Body of pancreas (tissue), 4 donors: ENCODE results near the gene SSU72. TPM values are rescaled to one million over a fixed set of nuclear protein-coding genes. Genes with fewer than 3 reads are reported as not detected.
"Not testable (repeated sequence)": the region's sequence is repeated elsewhere in the genome, so short reads cannot be mapped to it uniquely, and the experiment has no call there.

ENCODE experiments used
- ATAC-seq: fragments of 150-250 bp; one replicate; pipeline ENCODE4 v1.9.1; 2016
- DNase-seq, 4 donors: peaks; one replicate each; pipeline ENCODE4 v3.0.0-alpha.2; 2019
- H3K27ac ChIP-seq, 4 donors: fragments of 200-600 bp; sonication (generic); 1 replicate in 3 of 4; 2 replicates in 1 of 4; pipeline versions ENCODE4 v1.5.1 to v1.6.1; 2016 to 2019; ENCODE audit warnings: mild to moderate bottlenecking in 1 of 4, mixed read lengths in 1 of 4, moderate library complexity in 1 of 4
- H3K27me3 ChIP-seq, 2 donors: fragments of 200-600 bp; sonication (generic); one replicate each; pipeline ENCODE4 v1.6.0; 2016; ENCODE audit warnings: mild to moderate bottlenecking in 1 of 2
- H3K36me3 ChIP-seq, 2 donors: fragments of 200-600 bp; sonication (generic); replicated peaks in 1 of 2; 2 replicates each; pipeline ENCODE4 v1.5.1; 2016; ENCODE audit warnings: low read depth in 2 of 2; ENCODE audit not compliant: insufficient read depth in 1 of 2
- H3K4me1 ChIP-seq: fragments of 200-600 bp; sonication (generic); one replicate; pipeline ENCODE4 v1.6.0; 2016
- H3K4me3 ChIP-seq, 2 donors: fragments of 200-600 bp; sonication (generic); 1 replicate in 1 of 2; 2 replicates in 1 of 2; pipeline ENCODE4 v1.5.1; 2016 to 2019
- H3K9me3 ChIP-seq, 3 donors: fragments of 200-600 bp; sonication (generic); 1 replicate in 2 of 3; 2 replicates in 1 of 3; pipeline ENCODE4 v1.5.1; 2016
- POLR2A ChIP-seq, 3 donors: fragments of 450-650 bp; IDR thresholded peaks; one replicate each; pipeline ENCODE4 v1.6.1; 2016; ENCODE audit warnings: antibody characterized with exemption in 3 of 3, mild to moderate bottlenecking in 2 of 3
- WGBS, 2 donors: methylation state at CpG; one replicate each; pipeline ENCODE4 v1.1.5; 2017; 5-methylcytosine and 5-hydroxymethylcytosine counted together
- intact Hi-C: fragments of 100-400 bp; cut with DNase I; formaldehyde crosslinking; loops from one replicate; pipeline ENCODE4 v1.15.1; 2023
- total RNA-seq, 2 donors: library from RNA; depleted of rRNA; stranded (reverse); fragments of >200 nt; gene quantifications; one replicate each; pipeline ENCODE4 v1.1.0, GENCODE V29; 2016
- TF ChIP-seq, protein P1 (sequence below), 7 experiments: fragments of 450-650 bp in 4 of 7; fragments of 200-600 bp in 3 of 7; sonication (generic) in 3 of 7; IDR thresholded peaks; one replicate each; pipeline ENCODE4 v1.5.1; 2016 to 2019; ENCODE audit warnings: antibody characterized with exemption in 7 of 7

SSU72 gene
- total RNA-seq, 2 donors from 2014 or later = 82.1 to 113 TPM

- Histone ChIP-seq H3K4me1 (peaks cover 12% of the 10 kb centered on the region), H3K27ac (no peak overlapping the region), H3K4me3 (no peak overlapping the region), H3K9me3 (no peaks in the 10 kb centered on the region), H3K27me3 (no peaks in the 10 kb centered on the region), H3K36me3 (peaks cover 0 to 2% of the 10 kb centered on the region in 2 donors)
- WGBS, 2 donors = 83 to 94% methylated on average over 24 to 47 of the region's 48 CpGs
- no peak for TF ChIP-seq POLR2A (IDR thresholded peaks at IDR 0.05)
- TF ChIP-seq, protein P1, sequence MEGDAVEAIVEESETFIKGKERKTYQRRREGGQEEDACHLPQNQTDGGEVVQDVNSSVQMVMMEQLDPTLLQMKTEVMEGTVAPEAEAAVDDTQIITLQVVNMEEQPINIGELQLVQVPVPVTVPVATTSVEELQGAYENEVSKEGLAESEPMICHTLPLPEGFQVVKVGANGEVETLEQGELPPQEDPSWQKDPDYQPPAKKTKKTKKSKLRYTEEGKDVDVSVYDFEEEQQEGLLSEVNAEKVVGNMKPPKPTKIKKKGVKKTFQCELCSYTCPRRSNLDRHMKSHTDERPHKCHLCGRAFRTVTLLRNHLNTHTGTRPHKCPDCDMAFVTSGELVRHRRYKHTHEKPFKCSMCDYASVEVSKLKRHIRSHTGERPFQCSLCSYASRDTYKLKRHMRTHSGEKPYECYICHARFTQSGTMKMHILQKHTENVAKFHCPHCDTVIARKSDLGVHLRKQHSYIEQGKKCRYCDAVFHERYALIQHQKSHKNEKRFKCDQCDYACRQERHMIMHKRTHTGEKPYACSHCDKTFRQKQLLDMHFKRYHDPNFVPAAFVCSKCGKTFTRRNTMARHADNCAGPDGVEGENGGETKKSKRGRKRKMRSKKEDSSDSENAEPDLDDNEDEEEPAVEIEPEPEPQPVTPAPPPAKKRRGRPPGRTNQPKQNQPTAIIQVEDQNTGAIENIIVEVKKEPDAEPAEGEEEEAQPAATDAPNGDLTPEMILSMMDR (IDR thresholded peaks at IDR 0.05) = no peak
- intact Hi-C loops = no loop called here
- no peak for DNase-seq
- ATAC-seq = no peak
Observed at GRCh38 chr1:1536019-1536937, 38.4 kb downstream of the SSU72 start.

- peaks cover 0 to 2% of the 10 kb centered on the region in 2 donors for H3K36me3 ChIP-seq
- no peaks in the 10 kb centered on the region for H3K27me3 ChIP-seq
- TF ChIP-seq, protein P1 (IDR thresholded peaks at IDR 0.05) = no peak
- TF ChIP-seq POLR2A (IDR thresholded peaks at IDR 0.05) = no peak
- 91 to 97% methylated on average over 15 to 40 of the region's 66 CpGs for WGBS, 2 donors
- no peaks in the 10 kb centered on the region for H3K9me3 ChIP-seq
- intact Hi-C loops = no loop called here
- H3K4me1 ChIP-seq = peaks cover 6% of the 10 kb centered on the region
- no peak for ATAC-seq
- no peak overlapping the region for H3K27ac ChIP-seq
- DNase-seq = no peak
- no peak overlapping the region for H3K4me3 ChIP-seq
Observed at GRCh38 chr1:1535201-1536018, 39.3 kb downstream of the SSU72 start.

- intact Hi-C loops = no loop called here
- ATAC-seq (no peak), DNase-seq (no peak)
- H3K27ac ChIP-seq = no peak overlapping the region
- peaks cover 2 to 3% of the 10 kb centered on the region in 2 donors for H3K36me3 ChIP-seq
- H3K4me3 ChIP-seq = no peak overlapping the region
- peaks cover 6% of the 10 kb centered on the region for H3K4me1 ChIP-seq
- WGBS, 2 donors = 89 to 91% methylated on average over 8 to 24 of the region's 31 CpGs
- H3K9me3 ChIP-seq = no peaks in the 10 kb centered on the region
- H3K27me3 ChIP-seq = no peaks in the 10 kb centered on the region
- no peak for TF ChIP-seq POLR2A (IDR thresholded peaks at IDR 0.05)
- TF ChIP-seq, protein P1 (IDR thresholded peaks at IDR 0.05) = no peak
Observed at GRCh38 chr1:1534401-1535154, 40.1 kb downstream of the SSU72 start.

DNA sequence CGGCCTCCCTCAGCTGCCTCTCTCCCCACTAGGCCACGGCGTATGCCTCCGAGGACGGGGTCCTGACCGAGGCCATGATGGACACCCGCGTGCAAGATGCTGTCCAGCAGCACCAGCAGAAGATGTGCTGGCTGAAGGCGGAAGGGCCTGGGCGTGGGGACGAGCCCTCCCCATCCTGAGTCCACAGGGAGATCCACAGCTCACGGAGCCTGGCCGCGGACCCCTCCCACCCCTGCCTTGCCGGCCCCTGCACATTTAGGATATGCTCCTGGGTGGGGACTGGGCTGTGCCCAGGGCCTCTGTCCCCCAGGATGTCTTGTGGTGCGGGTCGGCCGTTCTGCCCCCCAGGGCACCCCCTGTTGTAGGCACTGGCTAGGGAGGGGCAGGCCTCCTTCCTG lies 40.8 kb downstream of the SSU72 start:
- H3K36me3 ChIP-seq, H3K4me1 ChIP-seq, H3K27me3 ChIP-seq, H3K9me3 ChIP-seq, DNase-seq, ATAC-seq, H3K27ac ChIP-seq, H3K4me3 ChIP-seq, intact Hi-C loops: not testable (repeated sequence)
- WGBS, 2 donors = 87% methylated on average over 6 of the region's 18 CpGs; no CpG with 5 or more reads in 1 of the 2 donors

DNA sequence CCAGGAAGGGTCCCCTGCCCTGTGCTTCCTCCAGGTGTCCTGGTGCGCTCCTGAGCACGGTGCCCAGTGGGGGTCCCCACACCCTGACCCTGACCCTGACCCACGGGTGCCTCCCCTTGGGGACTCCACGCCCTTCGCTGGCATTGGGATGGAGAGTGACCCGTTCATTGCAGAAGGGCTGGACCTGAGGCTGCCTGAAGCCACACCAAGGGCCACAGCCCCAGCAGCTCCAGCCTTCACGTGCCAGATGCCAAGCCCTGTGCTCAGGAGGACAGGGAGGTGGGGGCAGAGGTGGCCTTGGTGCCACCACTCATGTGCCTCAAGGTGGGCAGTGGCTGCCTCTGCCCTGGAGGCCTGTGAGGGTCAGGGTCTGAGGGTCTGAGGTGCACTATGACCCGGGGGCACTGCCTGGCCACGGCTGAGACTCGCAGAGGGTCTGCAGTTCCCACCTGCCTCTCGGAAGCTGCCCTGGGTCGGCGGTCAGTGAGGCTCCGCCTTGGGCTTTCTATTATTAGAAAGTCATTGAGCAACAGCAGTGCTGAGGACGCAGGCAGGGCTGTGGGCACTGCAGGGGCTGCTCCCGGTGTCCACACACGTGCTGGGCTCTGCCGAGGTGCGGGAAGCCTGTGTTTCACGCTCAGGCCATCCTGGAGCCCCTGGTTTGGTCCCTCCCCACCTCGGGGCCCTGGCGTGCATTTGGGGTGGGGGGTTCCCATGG lies 41.3 kb downstream of the SSU72 start:
- WGBS, 2 donors = 71 to 96% methylated on average over 6 to 10 of the region's 22 CpGs
- intact Hi-C loops, H3K9me3 ChIP-seq, DNase-seq, H3K4me3 ChIP-seq, H3K27me3 ChIP-seq, H3K27ac ChIP-seq, H3K4me1 ChIP-seq, ATAC-seq, H3K36me3 ChIP-seq: not testable (repeated sequence)
